GM12872 (cell line): ENCODE results near the gene FARP2.

Experiments
- CTCF ChIP-seq: IDR thresholded peaks from 3 replicates; pipeline ENCODE4 v1.5.1; 2011; ENCODE audit warnings: low read depth, mild to moderate bottlenecking, low read length, moderate library complexity; ENCODE audit not compliant: insufficient read depth

Gene FARP2

GRCh38 chr2:241357531-241357930 is 1.4 kb downstream of the FARP2 start:
- no peak for TF ChIP-seq CTCF

GRCh38 chr2:241358470-241358869 is 2.4 kb downstream of the FARP2 start:
- no peak for TF ChIP-seq CTCF

- no peak for TF ChIP-seq CTCF
Observed at GRCh38 chr2:241359481-241360045, 3.5 kb downstream of the FARP2 start.

- TF ChIP-seq CTCF: no peak
Observed at GRCh38 chr2:241363426-241363825, 7.3 kb downstream of the FARP2 start.

GRCh38 chr2:241364781-241365180 is 8.7 kb downstream of the FARP2 start:
- TF ChIP-seq CTCF: no peak

- TF ChIP-seq CTCF: no peak
Observed at GRCh38 chr2:241366678-241367077, 10.6 kb downstream of the FARP2 start.

GRCh38 chr2:241368643-241369042 is 12.6 kb downstream of the FARP2 start:
- TF ChIP-seq CTCF: no peak

- no peak for TF ChIP-seq CTCF
Observed at GRCh38 chr2:241372361-241372992, 16.4 kb downstream of the FARP2 start.
